Measurements from ENCODE around the gene LCORL. TPM values are rescaled to one million over a fixed set of nuclear protein-coding genes. Genes with fewer than 3 reads are reported as not detected.
"Not testable (repeated sequence)": the region's sequence is repeated elsewhere in the genome, so short reads cannot be mapped to it uniquely, and the experiment has no call there.

LCORL gene
- polyA plus RNA-seq, 3 donors = 22.0 to 28.9 (median 28.5) TPM

- DNase-seq (ENCODE audit: extremely low read depth in 1 of 11, low read depth in 9 of 11, low spot score in 4 of 11) = no peak
These were observed 137.0 kb downstream of the LCORL start for GRCh38 chr4:17884511-17884910.

GRCh38 chr4:17884063-17884462 is 137.5 kb downstream of the LCORL start:
- no peak for DNase-seq (ENCODE audit: extremely low read depth in 1 of 11, low read depth in 9 of 11, low spot score in 4 of 11)

DNA sequence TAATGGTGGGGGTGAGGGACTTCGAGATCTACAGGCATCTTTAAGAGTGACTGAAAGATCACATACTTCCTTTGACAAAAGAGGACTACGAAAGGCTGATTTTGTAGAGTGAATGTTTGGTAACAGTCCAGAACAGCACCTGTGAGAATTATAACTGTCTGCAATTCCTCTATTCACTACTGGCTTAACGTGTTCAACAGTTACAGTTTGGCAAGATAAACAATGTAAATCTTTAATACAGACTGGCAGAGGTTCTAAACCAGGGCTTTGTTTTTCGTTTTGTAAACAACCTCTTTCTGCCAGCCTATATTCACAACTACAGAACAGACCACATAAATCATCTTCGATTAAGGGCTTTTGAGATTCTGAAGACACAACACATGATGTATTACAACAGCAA is 143.9 kb downstream of the LCORL start:
- no peak for DNase-seq (ENCODE audit: extremely low read depth in 1 of 11, low read depth in 9 of 11, low spot score in 4 of 11)

DNA sequence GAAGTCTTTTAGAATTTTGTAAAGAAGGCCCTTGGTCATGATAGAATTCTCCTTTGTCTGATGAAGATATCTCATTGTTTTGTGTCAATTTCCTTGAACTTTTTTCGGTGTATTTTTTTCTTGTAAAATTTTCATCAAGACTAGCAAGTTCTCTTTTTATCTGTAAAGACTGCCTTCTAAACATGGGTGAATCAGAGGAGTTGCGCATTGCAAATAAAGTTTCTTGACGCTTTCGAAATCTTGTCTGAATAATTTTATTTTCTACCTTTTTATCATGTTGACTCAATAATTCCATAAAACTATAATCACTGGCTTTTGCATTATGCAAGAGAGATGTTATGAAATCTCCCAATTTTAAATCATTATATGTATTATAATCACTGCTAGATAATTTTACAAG is 144.6 kb downstream of the LCORL start:
- no peak for DNase-seq (ENCODE audit: extremely low read depth in 1 of 11, low read depth in 9 of 11, low spot score in 4 of 11)

GRCh38 chr4:17875402-17876070 is 146.0 kb downstream of the LCORL start:
- DNase-seq (ENCODE audit: extremely low read depth in 1 of 11, low read depth in 9 of 11, low spot score in 4 of 11) = no peak

- DNase-seq (ENCODE audit: extremely low read depth in 1 of 11, low read depth in 9 of 11, low spot score in 4 of 11) = no peak
These were observed 152.2 kb downstream of the LCORL start for GRCh38 chr4:17869327-17869726.

DNA sequence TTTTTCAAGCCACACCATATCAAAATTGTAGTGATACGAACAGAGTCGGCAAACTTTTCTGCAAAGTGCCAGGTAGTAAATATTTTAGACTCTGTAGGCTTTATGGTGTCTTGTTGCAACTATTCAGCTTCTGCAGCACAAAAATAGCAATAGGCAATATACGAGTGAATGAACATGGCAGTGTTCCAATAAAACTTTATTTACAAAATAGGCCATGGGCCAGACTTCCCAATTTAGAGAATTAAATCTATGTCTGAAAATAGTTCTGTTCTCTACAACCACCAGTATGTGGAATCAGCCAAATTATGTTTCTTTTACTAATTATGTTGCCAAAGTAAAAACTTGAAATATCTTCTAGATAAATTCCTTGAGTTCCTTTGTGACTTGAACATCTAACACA is 154.3 kb downstream of the LCORL start:
- no peak for DNase-seq (ENCODE audit: extremely low read depth in 1 of 11, low read depth in 9 of 11, low spot score in 4 of 11)

DNA sequence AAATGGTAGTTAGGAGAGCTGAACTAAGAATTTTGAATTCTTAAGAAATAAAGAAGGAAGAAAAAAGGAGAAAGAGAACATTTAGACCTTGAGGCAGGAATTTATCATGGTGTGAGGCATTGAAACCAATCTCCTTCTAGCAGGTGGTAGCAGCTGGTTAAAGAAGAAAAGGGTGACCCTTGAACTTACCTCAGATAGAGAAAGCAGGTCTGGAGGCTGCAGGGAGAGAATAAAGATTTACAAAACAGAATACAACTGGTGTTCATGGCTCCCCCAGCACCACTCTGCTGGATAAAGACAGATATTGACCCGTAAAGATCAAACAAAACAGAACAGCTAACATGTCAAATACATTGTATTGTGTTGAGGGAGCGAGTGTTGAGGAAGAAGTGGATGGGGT is 154.7 kb downstream of the LCORL start:
- no peak for DNase-seq (ENCODE audit: extremely low read depth in 1 of 11, low read depth in 9 of 11, low spot score in 4 of 11)

DNA sequence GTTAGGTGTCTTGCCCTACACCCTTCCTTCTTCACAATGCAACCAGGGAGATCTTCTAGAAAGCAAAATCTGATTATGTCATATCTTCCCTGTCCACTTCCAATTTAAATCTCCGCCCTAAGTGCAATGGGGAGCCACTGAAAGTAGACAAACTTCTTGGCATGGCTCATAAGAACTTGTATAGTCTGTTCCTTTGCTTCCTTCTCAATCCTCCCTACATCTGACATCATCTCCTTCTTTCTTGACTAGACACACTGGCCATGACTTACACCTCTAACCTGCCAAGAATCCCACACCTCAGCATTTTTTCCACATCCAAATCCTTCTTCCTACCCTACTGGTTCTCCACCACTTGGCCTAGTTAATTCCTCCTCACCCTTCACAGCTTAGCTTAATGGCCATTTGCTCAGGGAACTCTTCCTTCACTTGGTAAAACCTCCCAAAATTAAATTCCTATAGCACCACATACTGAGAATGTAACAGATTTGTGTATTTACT is 155.6 kb downstream of the LCORL start:
- no peak for DNase-seq (ENCODE audit: extremely low read depth in 1 of 11, low read depth in 9 of 11, low spot score in 4 of 11)

- not testable (repeated sequence) for DNase-seq (ENCODE audit: extremely low read depth in 1 of 11, low read depth in 9 of 11, low spot score in 4 of 11)
These were observed 159.6 kb downstream of the LCORL start for GRCh38 chr4:17861906-17862305.

GRCh38 chr4:17859793-17860406 is 161.7 kb downstream of the LCORL start:
- no peak for DNase-seq (ENCODE audit: extremely low read depth in 1 of 11, low read depth in 9 of 11, low spot score in 4 of 11)

GRCh38 chr4:17854036-17854435 is 167.5 kb downstream of the LCORL start:
- DNase-seq (ENCODE audit: extremely low read depth in 1 of 11, low read depth in 9 of 11, low spot score in 4 of 11) = no peak

DNA sequence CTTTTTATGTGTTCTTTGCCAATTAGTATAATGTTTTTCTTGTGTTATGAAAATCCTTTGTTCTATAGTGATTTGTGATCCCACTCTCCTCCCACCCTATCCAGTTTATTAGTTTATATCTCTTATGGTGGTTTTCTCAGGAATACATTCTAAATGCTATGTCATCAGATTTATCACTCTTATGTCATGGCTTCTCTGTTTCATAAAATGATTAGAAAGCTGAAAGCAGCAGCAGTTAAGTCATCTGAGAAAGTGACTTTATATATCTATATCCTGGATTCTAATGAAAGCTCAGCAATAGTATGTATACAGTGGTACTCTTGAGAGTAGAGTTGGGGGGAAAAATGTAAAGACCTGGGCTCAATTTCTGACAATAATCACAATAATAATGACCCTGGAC is 169.6 kb downstream of the LCORL start:
- peak in 1 of 11 donors; percentile 3 for DNase-seq (ENCODE audit: extremely low read depth in 1 of 11, low read depth in 9 of 11, low spot score in 4 of 11)

DNA sequence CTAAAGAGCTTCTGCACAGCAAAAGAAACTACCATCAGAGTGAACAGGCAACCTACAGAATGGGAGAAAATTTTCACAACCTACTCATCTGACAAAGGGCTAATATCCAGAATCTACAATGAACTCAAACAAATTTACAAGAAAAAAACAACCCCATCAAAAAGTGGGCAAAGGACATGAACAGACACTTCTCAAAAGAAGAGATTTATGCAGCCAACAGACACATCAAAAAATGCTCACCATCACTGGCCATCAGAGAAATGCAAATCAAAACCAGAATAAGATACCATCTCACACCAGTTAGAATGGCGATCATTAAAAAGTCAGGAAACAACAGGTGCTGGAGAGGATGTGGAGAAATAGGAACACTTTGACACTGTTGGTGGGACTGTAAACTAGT is 171.3 kb downstream of the LCORL start:
- DNase-seq (ENCODE audit: extremely low read depth in 1 of 11, low read depth in 9 of 11, low spot score in 4 of 11) = not testable (repeated sequence)

DNA sequence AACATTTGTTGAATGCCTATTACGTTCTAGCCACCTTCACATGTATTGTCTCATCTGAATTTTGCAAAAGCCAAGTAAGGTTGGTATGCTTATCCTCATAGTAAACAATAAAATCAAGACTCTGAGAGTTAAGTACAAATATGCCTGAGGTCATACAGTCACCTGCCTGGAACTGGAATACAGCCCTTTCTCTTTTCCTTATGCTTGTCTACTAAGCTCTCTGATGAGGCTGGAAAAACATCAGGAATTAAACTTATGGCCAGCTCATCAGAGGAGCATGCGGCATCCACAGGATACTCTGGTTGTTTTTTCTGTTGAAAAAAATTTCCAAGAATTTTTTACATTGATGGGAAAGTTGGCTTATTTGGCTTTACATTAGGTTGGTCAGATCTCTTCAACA is 175.3 kb downstream of the LCORL start:
- DNase-seq (ENCODE audit: extremely low read depth in 1 of 11, low read depth in 9 of 11, low spot score in 4 of 11) = no peak

DNA sequence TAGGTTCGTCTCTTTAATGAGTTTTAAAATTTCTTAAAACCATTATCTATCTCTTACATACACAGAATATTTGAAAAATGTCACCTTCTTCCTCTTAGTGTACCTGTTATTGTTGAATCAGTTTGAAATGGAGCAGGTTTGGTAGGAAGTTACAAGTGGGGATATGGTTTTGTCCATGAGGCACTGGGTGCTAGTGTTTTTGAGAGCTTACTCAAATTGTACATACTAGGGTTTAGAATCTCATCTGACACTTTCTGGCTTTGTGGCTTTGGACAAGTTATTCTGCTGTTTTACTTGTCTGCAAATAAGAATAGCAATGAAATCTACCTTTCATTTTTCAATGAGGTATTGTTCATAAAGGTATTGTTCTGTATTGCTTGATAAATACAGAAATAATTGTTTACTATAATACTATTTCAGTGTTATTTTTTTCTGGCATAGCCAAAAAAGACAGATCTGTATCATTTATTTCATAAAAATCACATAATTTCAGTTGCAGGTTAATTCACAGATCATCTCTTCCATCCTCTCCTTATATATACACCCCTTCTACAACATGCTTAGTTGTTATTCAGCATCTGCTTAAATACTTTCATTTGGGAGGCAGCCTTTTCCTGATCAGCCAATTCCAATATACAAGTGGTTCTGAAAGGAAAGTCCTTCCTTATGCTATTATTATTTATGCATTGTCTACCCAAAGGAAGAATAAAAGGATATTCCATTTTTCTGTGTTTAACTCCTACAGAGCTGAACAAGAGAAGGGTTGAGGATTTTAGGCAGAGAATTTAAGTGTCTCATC is 197.5 kb downstream of the LCORL start:
- no peak for DNase-seq (ENCODE audit: extremely low read depth in 1 of 11, low read depth in 9 of 11, low spot score in 4 of 11)

DNA sequence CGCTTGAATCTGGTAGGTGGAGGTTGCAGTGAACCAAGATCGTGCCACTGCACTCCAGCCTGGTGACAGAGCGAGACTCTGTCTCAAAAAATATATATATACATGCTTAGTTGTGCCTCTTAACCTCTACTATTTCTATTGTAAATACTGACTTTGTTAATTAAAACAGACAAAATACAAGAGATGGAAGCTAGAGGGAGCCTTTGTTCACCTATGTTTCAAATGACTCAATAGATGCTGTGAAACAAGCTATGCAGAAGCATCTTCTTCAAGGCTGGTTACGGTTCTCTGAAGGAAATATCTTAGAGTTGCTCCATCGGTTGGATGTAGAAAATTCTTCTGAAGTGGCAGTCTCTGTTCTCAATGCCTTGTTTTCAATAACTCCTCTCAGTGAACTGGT is 204.5 kb downstream of the LCORL start:
- DNase-seq (ENCODE audit: extremely low read depth in 1 of 11, low read depth in 9 of 11, low spot score in 4 of 11) = peak in 4 of 11 donors; percentile 32 to 45 (median 36)

GRCh38 chr4:17816142-17816541 is 205.4 kb downstream of the LCORL start:
- DNase-seq (ENCODE audit: extremely low read depth in 1 of 11, low read depth in 9 of 11, low spot score in 4 of 11) = no peak

- DNase-seq (ENCODE audit: extremely low read depth in 1 of 11, low read depth in 9 of 11, low spot score in 4 of 11) = no peak
These were observed 207.4 kb downstream of the LCORL start for GRCh38 chr4:17814140-17814539.

DNA sequence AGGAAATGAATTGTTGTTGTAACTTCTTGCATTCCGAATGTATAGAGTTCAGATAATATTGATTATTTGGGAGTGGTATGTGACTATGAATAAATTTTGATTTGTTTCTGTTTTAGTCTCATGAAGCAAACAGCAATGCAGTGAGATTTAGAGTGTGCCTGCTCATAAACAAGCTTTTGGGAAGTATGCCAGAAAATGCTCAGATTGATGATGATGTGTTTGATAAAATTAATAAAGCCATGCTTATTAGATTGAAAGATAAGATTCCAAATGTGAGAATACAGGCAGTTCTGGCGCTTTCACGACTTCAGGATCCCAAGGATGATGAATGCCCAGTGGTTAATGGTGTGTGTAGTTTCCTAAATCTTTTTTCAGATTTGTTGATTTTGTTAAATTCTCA is 208.8 kb downstream of the LCORL start:
- no peak for DNase-seq (ENCODE audit: extremely low read depth in 1 of 11, low read depth in 9 of 11, low spot score in 4 of 11)

Measured in renal cortex interstitium (tissue), 11 donors.